ENCODE results near the gene MPL.

The MPL gene

DNA sequence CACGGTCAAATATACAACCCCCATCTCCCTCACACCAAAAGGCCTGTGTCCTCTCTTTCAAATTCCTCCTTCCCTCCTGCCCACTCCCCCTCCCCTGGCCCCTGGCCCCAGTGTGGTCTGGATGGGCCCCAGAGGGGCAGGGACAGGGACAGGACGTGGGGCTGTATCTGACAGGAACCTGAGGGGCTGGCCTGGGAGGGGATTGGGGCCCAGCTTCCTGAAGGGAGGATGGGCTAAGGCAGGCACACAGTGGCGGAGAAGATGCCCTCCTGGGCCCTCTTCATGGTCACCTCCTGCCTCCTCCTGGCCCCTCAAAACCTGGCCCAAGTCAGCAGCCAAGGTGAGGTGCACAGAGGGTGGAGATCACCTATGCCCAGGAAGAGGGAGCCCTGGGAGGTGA lies at the start of gene MPL:
TSS of gene MPL (plus strand) at position 231 of the 400 bp plus-strand sequence. CDS start at position 262, 31 bp downstream.
- no peak for DNase-seq (ENCODE audit: low spot score)

GRCh38 chr1:43288058-43288784 lies 49.4 kb upstream of the MPL start:
- no peak for DNase-seq (ENCODE audit: low spot score)

DNA sequence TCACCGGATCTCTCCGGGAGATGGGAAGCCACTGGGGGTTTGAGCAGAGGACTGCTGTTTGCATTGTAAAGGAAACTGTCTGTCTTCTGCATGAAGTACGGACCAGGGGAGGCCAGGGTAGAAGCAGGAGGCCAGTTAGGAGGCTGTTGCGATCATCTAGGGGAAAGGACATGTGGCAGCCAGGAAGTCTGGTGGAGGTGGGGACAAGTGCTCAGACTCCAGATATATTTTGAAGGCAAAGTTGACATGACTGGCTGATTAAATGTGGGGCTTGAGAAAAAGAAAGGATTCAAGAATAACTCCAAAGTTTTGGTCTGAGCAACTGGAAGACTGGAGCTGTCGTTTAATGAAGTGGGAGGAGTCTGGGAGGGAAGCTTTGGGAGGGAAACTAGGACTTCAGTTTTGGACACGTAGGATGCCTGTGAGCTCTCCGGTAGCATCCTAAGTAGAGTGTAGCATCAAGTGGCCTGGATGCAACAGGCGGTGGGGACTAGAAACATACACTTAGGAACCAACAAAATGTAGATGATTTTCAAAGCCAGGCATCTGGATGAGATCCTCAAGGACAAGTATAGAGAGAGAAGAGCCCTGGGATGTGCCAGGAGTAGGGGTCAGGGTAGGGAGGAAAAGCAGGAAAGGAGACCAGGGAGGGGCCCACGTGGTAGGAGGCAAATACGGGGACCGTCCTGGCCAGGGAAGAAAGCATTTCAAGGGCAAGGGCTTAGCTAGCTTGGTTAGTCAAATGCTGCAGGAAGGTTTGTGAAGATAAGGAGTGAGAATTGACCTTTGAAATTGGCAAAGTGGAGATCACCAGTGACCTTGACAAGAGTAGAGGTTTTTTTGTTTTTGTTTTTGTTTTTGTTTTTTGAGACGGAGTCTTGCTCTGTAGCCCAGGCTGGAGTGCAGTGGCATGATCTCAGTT lies 48.6 kb upstream of the MPL start:
- DNase-seq (ENCODE audit: low spot score), result no peak

DNA sequence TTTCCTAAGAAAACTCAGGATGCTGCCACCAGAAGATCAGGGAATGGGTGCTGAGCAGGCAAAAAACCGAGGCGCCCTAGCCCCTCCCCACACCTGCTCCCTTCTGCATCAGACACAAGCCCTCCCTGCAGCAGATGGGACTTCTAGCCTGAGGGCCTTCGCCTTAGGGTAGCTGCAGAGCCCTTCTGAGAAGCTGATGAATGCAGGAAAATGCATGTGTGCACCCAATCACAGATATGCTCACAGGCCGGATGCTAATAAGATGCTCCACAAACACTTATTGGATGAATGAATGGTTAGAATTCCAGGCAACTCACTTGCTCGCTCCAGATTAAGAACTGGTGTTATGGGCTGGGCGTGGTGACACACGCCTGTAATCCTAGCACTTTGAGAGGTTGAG lies 45.4 kb upstream of the MPL start:
- DNase-seq (ENCODE audit: low spot score), result no peak

DNA sequence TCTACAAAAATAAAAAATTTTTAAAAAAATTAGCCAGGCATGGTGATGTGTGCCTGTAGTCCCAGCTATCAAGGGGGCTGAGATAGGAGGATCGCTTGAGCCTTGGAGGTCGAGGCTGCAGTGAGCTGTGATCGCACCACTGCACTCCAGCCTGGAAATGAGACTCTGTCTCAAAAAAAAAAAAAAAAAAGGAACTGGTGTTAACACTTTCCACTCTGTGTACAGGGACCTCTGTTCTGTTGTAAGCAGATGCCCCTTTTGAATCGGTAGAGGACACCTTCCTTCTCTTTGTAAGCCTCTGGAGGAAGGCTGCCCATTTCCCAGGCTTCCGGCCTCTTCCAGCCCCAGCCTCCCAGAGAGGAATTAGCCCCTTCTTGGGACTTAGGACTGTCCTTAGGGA lies 44.9 kb upstream of the MPL start:
- no peak for DNase-seq (ENCODE audit: low spot score)

GRCh38 chr1:43293176-43293575 lies 44.4 kb upstream of the MPL start:
- DNase-seq (ENCODE audit: low spot score), result peak; percentile 35

DNA sequence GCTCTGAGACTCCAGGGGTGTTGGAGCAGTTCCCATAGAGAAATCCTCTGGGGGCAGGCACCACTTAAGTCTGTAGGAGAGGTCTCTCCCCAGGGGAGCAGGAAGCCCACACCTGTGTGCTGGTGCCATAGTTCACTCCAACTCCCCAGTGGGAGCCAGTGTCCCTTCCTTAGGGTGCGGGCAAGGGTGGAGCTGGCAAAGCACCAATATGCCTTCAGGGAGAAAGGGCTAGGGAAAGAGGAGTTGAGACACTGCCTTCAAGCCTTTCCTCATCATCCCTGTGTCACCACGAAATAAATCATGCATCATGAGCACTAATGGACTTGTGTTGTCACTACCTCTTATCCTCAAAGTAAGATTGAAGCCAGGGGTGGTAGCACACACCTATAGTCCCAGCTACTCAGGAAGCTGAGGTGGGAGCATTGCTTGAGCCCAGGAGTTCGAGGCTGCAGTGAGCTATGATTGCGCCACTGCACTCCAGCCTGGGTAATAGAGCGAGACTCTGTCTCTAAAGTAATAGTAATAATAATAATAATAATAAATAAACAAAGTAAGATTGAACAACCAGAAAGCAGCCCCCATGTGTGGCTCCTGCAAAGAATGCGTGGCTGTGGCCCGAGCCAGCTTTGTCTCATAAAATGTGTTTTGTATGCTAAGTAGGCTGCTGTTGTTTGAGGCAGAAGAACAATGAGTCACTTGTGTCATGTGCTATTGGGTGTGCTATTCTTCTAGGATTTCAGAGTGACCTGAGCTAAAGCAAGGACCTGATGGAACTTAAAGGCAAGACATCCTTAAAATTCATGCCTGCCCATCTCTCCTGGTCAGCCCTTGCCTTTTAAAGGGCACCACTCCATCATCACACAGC lies 43.5 kb upstream of the MPL start:
- DNase-seq (ENCODE audit: low spot score), result peak; percentile 62

GRCh38 chr1:43294761-43295160 lies 42.9 kb upstream of the MPL start:
- no peak for DNase-seq (ENCODE audit: low spot score)

DNA sequence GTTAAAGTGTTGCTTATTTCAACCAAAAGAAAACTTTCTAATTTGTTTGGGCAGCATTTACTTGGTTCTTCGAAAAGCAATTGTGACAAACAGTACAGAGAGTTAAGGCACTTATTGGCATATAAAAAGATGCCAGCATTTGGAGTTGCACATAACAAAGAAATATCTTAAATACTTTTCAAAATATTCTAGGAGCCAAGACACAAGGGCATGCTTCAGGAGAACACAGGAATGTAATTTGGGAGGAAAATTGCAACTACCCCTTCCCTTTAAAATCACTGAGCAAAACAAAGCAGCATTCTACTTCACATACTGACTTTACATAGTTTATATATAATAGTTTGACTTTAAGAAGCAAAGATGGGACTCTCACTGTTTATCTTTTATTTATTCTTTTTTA lies 41.4 kb upstream of the MPL start:
- no peak for DNase-seq (ENCODE audit: low spot score)

DNA sequence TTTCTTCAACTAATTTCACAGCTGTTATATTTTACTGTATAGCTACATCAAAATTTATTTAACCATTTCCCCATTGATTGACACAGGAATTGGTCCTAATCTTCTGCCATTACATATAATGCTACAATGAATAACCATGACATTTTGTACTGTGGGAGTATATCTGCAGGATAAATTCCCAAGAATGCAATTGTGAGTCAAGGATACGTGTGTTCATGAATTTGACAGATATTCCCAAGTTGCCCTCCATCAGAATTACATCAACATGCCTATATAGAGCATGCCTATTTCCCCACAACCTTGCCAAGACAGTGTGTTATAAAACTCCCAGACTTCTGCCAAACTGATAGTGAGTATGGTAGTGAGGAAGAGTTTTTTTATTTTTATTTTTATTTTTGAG lies 39.6 kb upstream of the MPL start:
- DNase-seq (ENCODE audit: low spot score), result no peak

- DNase-seq (ENCODE audit: low spot score), result no peak
Observed at GRCh38 chr1:43299101-43299500, 38.5 kb upstream of the MPL start.

DNA sequence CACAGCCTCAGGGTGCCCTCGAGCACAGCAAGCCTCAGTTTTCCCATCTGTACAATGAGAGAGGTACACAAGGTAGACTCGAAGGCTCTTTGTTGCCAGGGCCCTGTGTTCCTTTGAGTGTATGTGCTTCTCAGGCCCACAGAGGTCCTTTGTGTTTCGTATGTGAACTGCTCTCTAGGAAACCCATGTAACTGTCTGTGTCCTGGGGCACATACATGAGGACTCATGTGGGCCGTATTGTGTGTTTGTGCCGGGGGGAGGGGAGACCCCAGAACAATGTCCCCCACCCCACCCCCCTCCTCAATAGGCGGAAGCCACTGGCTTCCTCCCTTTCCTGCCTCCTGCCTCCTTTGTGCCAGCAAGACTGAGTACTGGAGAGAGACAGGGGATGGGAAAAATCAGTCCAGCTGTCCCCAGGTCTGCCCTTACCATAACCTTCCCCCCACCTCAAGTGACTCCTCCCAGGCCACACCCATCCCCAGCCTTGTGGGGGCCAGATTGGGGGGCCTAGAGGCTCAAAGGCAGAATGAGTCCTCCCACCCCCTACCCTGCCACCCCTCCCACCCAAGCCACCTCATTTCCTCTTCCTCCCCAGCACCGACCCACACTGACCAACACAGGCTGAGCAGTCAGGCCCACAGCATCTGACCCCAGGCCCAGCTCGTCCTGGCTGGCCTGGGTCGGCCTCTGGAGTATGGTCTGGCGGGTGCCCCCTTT lies 37.1 kb upstream of the MPL start, which contains the start of gene TIE1:
TSS of gene TIE1 (plus strand) at position 605 of the 717 bp plus-strand sequence. CDS start at position 695, 90 bp downstream.
- DNase-seq (ENCODE audit: low spot score), result no peak

GRCh38 chr1:43302201-43302600 lies 35.4 kb upstream of the MPL start:
- no peak for DNase-seq (ENCODE audit: low spot score)

DNA sequence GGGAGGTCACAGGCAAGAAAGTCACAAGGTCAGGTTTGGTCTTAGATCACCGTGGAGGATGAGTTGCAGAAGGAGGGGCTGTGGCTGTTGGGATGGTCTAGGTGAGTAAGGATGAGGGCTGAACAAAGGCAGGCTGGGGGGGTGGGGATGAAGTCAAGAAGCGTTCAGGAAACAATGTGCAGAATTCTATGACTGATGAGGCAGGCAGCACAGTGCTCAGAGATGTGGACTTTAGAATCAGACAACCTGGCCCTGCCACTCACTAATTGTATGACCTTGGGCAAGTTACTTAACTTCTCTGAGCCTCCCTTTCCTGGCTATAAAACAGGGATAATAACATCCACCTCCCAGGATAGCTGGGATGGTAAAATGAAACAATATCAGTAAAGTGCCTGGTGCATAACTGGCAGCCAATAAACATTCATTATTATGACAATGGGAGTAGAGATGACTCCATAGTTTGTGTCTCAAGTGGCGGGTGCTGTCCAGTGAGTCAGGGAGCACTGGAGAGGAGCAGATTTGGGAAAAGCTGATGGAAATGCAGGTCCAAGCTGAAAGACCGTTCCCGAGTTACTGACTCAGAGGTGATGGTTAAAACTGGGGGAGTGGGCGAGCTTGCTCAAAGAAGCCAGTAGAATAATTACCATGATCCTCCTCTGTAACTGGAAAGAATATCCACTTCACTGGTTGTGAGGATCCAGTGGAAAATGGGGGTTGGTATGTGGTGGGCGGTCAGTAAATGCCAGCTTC lies 34.7 kb upstream of the MPL start:
- DNase-seq (ENCODE audit: low spot score), result peak; percentile 26

GRCh38 chr1:43303471-43304313 lies 33.9 kb upstream of the MPL start:
- no peak for DNase-seq (ENCODE audit: low spot score)

- DNase-seq (ENCODE audit: low spot score), result no peak
Observed at GRCh38 chr1:43304314-43304681, 33.3 kb upstream of the MPL start.

GRCh38 chr1:43304771-43305300 lies 32.8 kb upstream of the MPL start:
- no peak for DNase-seq (ENCODE audit: low spot score)

GRCh38 chr1:43305461-43305860 lies 32.2 kb upstream of the MPL start:
- DNase-seq (ENCODE audit: low spot score), result no peak

DNA sequence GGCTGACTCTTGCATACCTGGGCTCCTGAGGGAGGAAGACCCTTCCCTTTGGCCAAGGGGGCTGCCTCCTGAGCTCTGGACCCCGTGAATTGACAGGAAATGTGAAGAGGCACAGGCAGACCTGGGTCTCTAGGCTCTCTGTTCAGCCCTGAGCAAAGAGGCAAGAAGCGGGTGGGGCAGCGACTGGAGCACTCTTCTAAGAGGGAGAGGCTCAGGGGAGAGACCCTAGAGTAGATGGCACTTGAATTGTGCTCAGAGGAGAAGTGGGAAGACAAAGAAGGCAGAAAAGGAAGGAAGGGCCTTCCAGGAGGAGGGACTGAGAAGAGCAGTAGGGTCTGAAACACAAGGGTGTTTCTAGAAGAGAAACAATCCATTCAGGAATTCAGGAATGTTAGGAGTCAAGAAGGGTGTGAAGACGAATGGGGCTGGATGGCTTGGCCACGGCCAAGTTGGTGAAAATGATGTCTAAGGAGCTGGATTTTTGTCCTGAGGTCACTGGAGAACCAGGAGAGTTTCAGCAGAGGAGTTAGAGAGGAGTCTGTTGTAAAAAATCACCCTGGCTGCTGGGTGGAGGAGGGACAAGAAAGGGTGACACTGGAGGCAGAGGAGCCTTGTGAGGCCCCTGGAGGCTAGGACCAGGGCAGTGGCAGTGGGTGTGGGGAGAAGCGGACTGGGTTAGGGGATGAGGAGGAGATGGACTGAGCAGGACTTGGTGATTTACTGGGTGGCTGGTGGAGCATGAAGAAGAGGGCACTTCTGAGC lies 31.5 kb upstream of the MPL start:
- no peak for DNase-seq (ENCODE audit: low spot score)
